ENCODE measurements around the gene GNAS. TPM values are rescaled to one million over a fixed set of nuclear protein-coding genes. Genes with fewer than 3 reads are reported as not detected.

The GNAS gene
- total and polyA plus RNA-seq, 9 of the 15 experiments (the other 6 are each of a cell fraction or from before 2014, with no cell fraction given), result 128 to 648 (median 266) TPM

DNA sequence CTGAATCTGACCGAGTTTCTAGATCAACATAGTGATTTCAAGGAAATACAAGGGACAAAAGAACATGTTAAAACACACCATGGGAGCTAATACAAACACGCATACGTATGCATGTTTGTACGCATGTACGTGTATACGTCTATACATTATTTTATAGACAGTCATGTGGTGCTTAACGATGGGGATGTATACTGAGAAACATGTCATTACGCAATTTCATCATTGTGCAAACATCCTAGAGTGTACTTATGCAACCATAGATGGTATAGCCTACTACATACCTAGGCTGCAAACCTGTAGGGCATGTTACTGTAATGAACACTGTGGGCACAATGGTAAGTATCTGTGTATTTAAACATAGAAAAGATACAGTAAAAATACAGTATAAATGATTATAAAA lies 103.6 kb downstream of the GNAS start (continued):
- TF ChIP-seq, protein P1, sequence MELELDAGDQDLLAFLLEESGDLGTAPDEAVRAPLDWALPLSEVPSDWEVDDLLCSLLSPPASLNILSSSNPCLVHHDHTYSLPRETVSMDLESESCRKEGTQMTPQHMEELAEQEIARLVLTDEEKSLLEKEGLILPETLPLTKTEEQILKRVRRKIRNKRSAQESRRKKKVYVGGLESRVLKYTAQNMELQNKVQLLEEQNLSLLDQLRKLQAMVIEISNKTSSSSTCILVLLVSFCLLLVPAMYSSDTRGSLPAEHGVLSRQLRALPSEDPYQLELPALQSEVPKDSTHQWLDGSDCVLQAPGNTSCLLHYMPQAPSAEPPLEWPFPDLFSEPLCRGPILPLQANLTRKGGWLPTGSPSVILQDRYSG (tag; conservative IDR thresholded peaks at IDR 0.05; ENCODE audit: low read depth), result no peak
- TF ChIP-seq MAFK (IDR thresholded peaks at IDR 0.05; ENCODE audit: low read length) (no peak), ZNF445 (CRISPR knock-in tag; IDR thresholded peaks at IDR 0.05; ENCODE audit: low read depth) (no peak), HMG20B (CRISPR knock-in tag; IDR thresholded peaks at IDR 0.05) (no peak)
- TF ChIP-seq, protein P2, sequence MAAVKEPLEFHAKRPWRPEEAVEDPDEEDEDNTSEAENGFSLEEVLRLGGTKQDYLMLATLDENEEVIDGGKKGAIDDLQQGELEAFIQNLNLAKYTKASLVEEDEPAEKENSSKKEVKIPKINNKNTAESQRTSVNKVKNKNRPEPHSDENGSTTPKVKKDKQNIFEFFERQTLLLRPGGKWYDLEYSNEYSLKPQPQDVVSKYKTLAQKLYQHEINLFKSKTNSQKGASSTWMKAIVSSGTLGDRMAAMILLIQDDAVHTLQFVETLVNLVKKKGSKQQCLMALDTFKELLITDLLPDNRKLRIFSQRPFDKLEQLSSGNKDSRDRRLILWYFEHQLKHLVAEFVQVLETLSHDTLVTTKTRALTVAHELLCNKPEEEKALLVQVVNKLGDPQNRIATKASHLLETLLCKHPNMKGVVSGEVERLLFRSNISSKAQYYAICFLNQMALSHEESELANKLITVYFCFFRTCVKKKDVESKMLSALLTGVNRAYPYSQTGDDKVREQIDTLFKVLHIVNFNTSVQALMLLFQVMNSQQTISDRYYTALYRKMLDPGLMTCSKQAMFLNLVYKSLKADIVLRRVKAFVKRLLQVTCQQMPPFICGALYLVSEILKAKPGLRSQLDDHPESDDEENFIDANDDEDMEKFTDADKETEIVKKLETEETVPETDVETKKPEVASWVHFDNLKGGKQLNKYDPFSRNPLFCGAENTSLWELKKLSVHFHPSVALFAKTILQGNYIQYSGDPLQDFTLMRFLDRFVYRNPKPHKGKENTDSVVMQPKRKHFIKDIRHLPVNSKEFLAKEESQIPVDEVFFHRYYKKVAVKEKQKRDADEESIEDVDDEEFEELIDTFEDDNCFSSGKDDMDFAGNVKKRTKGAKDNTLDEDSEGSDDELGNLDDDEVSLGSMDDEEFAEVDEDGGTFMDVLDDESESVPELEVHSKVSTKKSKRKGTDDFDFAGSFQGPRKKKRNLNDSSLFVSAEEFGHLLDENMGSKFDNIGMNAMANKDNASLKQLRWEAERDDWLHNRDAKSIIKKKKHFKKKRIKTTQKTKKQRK (IDR thresholded peaks at IDR 0.05; ENCODE audit: borderline replicate concordance, low read depth, low read length), result no peak
- TF ChIP-seq, protein P3, sequence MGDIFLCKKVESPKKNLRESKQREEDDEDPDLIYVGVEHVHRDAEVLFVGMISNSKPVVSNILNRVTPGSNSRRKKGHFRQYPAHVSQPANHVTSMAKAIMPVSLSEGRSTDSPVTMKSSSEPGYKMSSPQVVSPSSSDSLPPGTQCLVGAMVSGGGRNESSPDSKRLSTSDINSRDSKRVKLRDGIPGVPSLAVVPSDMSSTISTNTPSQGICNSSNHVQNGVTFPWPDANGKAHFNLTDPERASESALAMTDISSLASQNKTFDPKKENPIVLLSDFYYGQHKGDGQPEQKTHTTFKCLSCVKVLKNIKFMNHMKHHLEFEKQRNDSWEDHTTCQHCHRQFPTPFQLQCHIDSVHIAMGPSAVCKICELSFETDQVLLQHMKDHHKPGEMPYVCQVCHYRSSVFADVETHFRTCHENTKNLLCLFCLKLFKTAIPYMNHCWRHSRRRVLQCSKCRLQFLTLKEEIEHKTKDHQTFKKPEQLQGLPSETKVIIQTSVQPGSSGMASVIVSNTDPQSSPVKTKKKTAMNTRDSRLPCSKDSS (IDR thresholded peaks at IDR 0.05; ENCODE audit: low read depth, partially characterized antibody), result no peak
